ENCODE measurements around the gene PSMB7. TPM values are rescaled to one million over a fixed set of nuclear protein-coding genes. Genes with fewer than 3 reads are reported as not detected.

PSMB7 gene
- total and polyA plus RNA-seq, 2 of the 13 experiments (the other 11 are each of a cell fraction or from before 2014, with no cell fraction given): 259 to 291 TPM

DNA sequence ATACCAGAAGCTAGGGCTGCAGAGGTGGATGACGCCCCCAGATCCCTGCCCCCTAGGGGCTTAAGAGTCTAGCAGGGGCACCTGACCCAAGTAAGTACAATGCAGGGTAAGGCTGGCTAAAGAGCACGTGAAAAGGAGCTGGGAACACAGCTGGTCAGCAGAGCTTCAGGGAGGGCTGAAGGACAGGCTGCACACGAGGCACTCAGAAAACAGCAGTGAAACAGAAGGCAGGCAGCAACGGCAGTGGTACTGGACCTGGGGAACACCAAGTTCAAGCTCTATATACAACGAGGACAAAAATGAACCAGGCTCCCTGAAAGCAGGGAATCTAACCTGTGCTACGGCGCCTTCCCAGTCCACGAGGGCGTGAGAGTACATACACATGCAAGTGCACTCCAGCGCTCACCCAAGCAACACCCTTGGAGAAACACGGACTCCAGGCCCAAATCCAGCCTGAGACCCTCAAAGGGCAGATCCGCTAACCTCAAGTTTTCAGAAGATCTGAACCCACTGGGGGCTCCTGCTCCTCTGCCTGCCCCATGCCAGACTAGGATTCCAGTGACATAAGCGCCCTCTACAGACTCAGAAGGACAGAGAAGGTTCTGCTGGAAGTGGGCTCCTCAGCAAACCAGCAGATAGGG lies 57.4 kb downstream of the PSMB7 start (continued):
- TF ChIP-seq SMC3 (IDR thresholded peaks at IDR 0.05; ENCODE audit: low read length) (no peak), MBNL3 (CRISPR knock-in tag; conservative IDR thresholded peaks at IDR 0.05) (no peak), JUND (CRISPR knock-in tag; IDR thresholded peaks at IDR 0.05) (no peak), ZNF619 (CRISPR knock-in tag; IDR thresholded peaks at IDR 0.05) (no peak), SRSF4 (IDR thresholded peaks at IDR 0.05; ENCODE audit: low read depth, low read length, poor library complexity, severe bottlenecking) (no peak), ZNF274 (CRISPR knock-in tag; IDR thresholded peaks at IDR 0.05) (no peak), GPN1 (CRISPR knock-in tag; IDR thresholded peaks at IDR 0.05; ENCODE audit: borderline replicate concordance) (no peak), ZFP62 (CRISPR knock-in tag; IDR thresholded peaks at IDR 0.05) (no peak), HDAC6 (IDR thresholded peaks at IDR 0.05; ENCODE audit: low read depth, low read length) (no peak), HOXA3 (CRISPR knock-in tag; IDR thresholded peaks at IDR 0.05) (no peak)
- TF ChIP-seq, protein P1, sequence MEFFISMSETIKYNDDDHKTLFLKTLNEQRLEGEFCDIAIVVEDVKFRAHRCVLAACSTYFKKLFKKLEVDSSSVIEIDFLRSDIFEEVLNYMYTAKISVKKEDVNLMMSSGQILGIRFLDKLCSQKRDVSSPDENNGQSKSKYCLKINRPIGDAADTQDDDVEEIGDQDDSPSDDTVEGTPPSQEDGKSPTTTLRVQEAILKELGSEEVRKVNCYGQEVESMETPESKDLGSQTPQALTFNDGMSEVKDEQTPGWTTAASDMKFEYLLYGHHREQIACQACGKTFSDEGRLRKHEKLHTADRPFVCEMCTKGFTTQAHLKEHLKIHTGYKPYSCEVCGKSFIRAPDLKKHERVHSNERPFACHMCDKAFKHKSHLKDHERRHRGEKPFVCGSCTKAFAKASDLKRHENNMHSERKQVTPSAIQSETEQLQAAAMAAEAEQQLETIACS (CRISPR knock-in tag; IDR thresholded peaks at IDR 0.05): no peak
- TF ChIP-seq, protein P2, sequence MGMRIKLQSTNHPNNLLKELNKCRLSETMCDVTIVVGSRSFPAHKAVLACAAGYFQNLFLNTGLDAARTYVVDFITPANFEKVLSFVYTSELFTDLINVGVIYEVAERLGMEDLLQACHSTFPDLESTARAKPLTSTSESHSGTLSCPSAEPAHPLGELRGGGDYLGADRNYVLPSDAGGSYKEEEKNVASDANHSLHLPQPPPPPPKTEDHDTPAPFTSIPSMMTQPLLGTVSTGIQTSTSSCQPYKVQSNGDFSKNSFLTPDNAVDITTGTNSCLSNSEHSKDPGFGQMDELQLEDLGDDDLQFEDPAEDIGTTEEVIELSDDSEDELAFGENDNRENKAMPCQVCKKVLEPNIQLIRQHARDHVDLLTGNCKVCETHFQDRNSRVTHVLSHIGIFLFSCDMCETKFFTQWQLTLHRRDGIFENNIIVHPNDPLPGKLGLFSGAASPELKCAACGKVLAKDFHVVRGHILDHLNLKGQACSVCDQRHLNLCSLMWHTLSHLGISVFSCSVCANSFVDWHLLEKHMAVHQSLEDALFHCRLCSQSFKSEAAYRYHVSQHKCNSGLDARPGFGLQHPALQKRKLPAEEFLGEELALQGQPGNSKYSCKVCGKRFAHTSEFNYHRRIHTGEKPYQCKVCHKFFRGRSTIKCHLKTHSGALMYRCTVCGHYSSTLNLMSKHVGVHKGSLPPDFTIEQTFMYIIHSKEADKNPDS (CRISPR knock-in tag; IDR thresholded peaks at IDR 0.05): no peak
- TF ChIP-seq, protein P3, sequence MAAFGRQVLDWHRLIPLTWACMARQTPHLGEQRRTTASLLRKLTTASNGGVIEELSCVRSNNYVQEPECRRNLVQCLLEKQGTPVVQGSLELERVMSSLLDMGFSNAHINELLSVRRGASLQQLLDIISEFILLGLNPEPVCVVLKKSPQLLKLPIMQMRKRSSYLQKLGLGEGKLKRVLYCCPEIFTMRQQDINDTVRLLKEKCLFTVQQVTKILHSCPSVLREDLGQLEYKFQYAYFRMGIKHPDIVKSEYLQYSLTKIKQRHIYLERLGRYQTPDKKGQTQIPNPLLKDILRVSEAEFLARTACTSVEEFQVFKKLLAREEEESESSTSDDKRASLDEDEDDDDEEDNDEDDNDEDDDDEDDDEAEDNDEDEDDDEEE (CRISPR knock-in tag; IDR thresholded peaks at IDR 0.05): no peak
- TF ChIP-seq, protein P4, sequence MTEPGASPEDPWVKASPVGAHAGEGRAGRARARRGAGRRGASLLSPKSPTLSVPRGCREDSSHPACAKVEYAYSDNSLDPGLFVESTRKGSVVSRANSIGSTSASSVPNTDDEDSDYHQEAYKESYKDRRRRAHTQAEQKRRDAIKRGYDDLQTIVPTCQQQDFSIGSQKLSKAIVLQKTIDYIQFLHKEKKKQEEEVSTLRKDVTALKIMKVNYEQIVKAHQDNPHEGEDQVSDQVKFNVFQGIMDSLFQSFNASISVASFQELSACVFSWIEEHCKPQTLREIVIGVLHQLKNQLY (CRISPR knock-in tag; IDR thresholded peaks at IDR 0.05): no peak
- TF ChIP-seq, protein P5, sequence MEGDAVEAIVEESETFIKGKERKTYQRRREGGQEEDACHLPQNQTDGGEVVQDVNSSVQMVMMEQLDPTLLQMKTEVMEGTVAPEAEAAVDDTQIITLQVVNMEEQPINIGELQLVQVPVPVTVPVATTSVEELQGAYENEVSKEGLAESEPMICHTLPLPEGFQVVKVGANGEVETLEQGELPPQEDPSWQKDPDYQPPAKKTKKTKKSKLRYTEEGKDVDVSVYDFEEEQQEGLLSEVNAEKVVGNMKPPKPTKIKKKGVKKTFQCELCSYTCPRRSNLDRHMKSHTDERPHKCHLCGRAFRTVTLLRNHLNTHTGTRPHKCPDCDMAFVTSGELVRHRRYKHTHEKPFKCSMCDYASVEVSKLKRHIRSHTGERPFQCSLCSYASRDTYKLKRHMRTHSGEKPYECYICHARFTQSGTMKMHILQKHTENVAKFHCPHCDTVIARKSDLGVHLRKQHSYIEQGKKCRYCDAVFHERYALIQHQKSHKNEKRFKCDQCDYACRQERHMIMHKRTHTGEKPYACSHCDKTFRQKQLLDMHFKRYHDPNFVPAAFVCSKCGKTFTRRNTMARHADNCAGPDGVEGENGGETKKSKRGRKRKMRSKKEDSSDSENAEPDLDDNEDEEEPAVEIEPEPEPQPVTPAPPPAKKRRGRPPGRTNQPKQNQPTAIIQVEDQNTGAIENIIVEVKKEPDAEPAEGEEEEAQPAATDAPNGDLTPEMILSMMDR (CRISPR knock-in tag; IDR thresholded peaks at IDR 0.05): peak; percentile 50
- TF ChIP-seq, protein P6, sequence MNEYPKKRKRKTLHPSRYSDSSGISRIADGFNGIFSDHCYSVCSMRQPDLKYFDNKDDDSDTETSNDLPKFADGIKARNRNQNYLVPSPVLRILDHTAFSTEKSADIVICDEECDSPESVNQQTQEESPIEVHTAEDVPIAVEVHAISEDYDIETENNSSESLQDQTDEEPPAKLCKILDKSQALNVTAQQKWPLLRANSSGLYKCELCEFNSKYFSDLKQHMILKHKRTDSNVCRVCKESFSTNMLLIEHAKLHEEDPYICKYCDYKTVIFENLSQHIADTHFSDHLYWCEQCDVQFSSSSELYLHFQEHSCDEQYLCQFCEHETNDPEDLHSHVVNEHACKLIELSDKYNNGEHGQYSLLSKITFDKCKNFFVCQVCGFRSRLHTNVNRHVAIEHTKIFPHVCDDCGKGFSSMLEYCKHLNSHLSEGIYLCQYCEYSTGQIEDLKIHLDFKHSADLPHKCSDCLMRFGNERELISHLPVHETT (CRISPR knock-in tag; conservative IDR thresholded peaks at IDR 0.05): no peak
- TF ChIP-seq, protein P7, sequence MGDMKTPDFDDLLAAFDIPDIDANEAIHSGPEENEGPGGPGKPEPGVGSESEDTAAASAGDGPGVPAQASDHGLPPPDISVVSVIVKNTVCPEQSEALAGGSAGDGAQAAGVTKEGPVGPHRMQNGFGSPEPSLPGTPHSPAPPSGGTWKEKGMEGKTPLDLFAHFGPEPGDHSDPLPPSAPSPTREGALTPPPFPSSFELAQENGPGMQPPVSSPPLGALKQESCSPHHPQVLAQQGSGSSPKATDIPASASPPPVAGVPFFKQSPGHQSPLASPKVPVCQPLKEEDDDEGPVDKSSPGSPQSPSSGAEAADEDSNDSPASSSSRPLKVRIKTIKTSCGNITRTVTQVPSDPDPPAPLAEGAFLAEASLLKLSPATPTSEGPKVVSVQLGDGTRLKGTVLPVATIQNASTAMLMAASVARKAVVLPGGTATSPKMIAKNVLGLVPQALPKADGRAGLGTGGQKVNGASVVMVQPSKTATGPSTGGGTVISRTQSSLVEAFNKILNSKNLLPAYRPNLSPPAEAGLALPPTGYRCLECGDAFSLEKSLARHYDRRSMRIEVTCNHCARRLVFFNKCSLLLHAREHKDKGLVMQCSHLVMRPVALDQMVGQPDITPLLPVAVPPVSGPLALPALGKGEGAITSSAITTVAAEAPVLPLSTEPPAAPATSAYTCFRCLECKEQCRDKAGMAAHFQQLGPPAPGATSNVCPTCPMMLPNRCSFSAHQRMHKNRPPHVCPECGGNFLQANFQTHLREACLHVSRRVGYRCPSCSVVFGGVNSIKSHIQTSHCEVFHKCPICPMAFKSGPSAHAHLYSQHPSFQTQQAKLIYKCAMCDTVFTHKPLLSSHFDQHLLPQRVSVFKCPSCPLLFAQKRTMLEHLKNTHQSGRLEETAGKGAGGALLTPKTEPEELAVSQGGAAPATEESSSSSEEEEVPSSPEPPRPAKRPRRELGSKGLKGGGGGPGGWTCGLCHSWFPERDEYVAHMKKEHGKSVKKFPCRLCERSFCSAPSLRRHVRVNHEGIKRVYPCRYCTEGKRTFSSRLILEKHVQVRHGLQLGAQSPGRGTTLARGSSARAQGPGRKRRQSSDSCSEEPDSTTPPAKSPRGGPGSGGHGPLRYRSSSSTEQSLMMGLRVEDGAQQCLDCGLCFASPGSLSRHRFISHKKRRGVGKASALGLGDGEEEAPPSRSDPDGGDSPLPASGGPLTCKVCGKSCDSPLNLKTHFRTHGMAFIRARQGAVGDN (CRISPR knock-in tag; IDR thresholded peaks at IDR 0.05): peak; percentile 28
